HG02938 (cell line): ENCODE measurements around the gene ARAF.
A peak's percentile ranks its signal among the peaks of the same experiment; 100 is the strongest.
"Not testable (repeated sequence)": the region's sequence is repeated elsewhere in the genome, so short reads cannot be mapped to it uniquely, and the experiment has no call there.

Source experiments
- ATAC-seq: cut with Tn5 transposase; IDR thresholded peaks from one replicate; pipeline ENCODE4 v1.9.1; 2021; ENCODE audit warnings: mild to moderate bottlenecking, moderate library complexity; ENCODE audit not compliant: unreplicated experiment

The ARAF gene

GRCh38 chrX:47560934-47561658 lies at the start of gene ARAF:
Gene ARAF, plus strand, starts transcription at chrX:47561205. Its CDS starts 1,763 bp downstream, at chrX:47562968.
- peak; percentile 89 for ATAC-seq

DNA sequence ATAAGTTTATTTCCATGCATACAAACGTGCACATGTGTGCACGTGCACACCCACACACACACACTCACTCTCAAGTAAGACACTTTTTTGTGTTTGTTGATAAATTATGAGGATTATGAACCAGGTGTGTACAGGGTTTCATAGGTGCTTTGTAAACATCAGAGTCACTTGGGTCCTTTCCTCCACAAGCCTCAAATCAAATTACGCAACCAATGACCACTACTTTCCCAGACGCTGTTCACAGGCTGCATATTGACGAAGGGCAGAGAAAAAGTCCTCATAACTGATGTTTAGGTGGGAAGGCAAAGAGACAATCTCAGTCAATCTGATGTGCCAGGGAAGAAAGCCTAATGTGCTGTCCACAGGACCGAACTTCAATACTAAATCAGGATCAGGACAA lies 48.6 kb upstream of the ARAF start:
- ATAC-seq, result not testable (repeated sequence)

- ATAC-seq, result peak; percentile 51
Observed at GRCh38 chrX:47513034-47513965, 47.7 kb upstream of the ARAF start.

DNA sequence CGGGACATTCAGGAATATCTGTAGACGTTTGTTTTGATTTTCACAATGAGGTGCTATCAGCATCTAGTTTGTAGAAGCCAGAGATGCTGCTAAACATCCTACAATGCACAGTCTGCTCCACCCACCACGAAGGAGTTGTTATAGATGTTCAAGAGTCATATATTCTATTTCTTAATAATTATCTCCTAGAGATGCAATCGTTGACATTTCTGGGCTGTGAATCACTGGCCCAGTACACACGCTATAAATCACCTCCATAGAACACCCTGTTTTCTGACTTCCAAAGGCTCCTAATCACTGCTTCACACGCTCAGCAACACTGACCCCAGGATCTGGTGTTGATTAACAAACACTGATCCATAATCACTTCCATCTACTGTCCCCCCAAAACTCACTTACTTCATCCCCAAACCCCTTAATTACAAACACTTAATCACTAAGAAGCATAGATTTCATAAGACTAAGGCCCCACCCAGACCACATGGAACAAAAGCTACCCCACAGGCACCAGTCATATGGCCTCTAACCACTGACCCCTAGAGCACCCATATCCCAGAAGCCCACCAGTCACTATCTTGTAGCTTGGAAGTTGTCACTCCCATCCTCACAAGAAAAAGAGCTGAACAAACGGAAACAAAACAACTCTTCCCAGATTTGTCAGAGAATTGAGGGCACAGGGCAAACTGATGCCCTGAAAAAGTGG lies 46.3 kb upstream of the ARAF start:
- ATAC-seq, result no peak

DNA sequence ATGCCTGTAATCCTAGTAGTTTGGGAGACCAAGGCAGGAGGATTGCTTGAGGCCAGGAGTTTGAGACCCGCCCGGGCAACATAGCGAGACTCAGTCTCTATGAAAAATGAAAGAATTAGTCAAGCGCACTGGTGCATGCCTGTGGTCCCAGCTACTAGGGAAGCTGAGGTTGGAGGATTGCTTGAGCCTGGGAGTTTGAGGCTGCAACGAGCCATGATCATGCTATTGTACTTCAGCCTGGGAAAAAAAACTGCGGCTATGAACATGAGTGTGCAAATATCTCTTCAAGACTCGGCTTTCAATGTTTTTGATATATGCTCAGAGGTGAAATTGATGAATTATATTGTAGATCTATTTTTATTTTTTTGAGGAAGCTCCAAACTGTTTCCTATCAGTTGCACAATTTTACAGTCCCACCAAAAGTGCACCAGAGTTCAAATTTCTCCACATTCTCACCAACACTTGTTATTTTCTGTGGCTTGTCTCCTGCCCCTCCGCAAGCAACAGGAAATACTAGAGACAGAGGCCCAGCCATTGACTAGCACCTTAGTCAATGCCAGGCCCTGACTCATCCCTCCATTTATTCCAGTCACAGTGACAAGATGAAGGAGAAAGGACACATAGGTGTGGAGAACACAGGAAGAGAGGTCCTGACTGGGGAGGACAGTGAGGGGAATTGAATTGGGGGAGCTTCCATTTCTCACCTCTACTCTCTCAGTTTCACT lies 44.9 kb upstream of the ARAF start:
- ATAC-seq, result no peak

DNA sequence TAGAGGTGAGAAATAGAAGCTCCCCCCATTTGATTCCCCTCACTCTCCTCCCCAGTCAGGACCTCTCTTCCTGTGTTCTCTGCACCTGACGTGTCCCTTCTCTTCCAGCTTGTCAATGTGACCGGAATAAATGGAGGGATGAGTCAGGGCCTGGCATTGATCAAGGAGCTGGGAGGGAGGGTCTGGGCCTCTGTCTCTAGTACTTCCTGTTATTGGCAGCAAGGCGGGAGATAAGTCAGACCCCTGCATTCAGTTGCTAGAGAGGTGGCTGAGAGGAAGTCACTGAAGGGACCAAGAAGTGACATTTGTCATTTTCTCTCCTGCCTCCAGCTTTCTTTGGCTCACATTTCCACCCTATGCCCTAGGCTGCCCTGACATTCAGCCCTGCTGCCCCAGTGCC lies 42.9 kb upstream of the ARAF start:
- no peak for ATAC-seq

- peak; percentile 56 for ATAC-seq
Observed at GRCh38 chrX:47523297-47523696, 37.7 kb upstream of the ARAF start.

DNA sequence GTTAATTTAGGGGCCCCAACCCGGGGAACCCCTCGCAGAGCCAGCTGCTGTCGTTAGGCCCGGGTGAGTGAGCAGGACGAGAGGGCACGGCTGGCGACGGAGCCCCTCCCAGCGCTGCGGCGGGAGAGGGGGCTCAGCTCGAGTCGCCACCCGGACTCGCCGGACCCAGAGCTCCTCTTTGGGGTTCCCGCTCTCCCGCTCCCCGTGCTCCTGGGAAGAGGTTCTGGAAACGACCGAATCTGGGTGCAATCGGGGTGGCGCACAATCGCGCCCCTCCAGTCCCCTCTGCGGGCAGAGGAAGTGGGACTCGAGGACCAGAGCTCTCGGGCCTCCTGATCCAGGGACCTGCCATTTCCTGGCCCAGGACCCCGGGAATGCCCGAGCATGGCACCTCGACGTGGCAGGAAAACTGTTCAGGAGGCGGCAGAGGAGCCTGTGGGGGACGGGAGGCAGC lies 37.3 kb upstream of the ARAF start:
- no peak for ATAC-seq

DNA sequence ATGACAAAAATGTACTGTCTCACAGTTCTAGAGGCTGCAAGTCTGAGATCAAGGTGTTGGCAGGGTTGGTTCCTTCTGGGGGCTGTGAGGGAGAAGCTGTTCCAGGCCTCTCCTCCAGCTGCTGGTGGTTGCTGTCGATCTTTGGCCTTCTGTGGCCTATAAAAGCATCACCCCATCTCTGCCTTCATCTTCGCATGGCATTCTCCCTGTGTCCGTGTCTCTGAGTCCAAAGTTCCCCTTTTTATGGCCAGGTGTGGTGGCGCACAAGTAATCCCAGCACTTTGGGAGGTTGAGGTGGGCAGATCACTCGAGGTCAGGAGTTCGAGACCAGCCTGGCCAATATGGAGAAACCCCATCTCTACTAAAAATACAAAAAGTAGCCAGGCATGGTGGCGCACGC lies 31.5 kb upstream of the ARAF start:
- no peak for ATAC-seq

DNA sequence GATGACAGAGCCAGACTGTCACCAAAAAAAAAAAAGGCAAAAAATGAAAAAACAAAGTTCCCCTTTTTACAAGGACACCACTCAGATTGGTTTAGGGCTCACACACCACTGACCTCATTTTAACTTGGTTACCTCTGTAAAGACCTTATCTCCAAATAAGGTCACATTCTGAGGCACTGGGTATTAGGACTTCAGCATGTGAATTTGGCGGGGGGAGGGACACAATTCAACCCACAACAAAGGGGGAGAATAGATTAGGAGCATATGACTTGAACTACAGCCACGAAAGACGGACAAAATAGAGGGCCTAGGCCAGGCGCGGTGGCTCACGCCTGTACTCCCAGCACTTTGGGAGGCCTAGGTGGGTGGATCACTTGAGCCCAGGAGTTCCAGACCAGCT lies 31.0 kb upstream of the ARAF start:
- no peak for ATAC-seq

GRCh38 chrX:47539860-47540259 lies 21.1 kb upstream of the ARAF start:
- ATAC-seq, result no peak

DNA sequence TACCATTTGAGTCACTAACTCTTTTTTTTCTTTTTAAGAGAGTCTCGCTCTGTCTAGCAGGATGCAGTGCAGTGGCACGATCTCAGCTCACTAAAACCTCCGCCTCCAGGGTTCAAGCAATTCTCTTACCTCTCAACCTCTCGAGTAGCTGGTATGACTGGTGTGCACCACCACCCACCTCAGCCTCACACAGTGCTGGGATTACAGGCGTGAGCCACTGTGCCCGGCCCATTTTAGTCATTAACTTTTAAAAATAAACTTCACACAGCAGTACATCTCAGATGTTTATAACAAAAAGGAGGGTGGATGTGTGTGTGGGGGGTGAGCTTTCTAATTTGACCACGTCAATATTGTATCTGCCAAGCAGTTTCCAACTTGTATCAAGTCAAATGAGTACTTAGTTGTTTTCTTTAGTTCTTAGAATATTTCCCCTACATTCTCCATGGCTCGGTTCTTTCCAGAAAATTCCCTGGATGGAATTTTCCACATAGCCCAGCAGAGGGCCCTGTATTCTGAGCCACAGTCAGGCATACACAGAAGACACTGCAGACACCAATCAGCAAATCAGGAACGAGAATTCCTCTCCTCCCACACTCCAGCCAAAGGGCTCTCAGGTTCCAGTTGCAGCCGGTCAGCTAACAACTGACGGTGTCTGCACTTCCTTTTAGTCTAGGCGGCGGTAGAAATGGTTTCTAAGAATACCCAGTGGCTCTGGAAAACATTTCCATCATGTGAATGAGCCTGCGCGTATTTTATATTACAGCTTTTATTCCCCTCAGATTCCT lies 20.1 kb upstream of the ARAF start:
- ATAC-seq, result no peak

GRCh38 chrX:47543496-47543895 lies 17.5 kb upstream of the ARAF start:
- ATAC-seq, result no peak

- ATAC-seq, result peak; percentile 82
Observed at GRCh38 chrX:47556045-47556623, 4.9 kb upstream of the ARAF start.

- ATAC-seq, result no peak
Observed at GRCh38 chrX:47558436-47558835, 2.6 kb upstream of the ARAF start.

GRCh38 chrX:47560179-47560933 lies 649 bp upstream of the ARAF start:
- no peak for ATAC-seq

DNA sequence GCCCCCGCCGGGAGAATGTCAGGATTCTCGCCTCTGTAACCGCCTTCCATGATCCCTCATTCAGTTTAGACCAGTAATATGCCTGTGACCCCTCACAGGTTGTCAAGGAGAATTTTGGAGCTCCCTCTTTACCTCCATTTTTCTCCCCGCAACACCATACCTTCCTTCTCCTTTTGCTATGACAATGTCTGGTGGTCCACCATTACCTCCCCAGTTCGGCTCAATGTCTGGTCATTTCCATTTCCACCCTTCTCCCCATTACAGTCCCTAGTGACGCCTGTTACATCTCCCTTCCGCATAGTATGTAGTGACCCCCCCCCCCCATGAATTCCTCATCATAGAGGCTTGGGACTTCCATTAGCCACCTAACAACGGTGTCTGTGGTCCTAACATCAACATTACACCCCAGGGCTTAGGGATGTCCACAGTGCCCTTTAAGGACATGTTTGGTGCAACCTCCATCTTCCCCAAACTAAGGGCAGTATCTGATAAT lies 700 bp downstream of the ARAF start:
- ATAC-seq, result no peak

DNA sequence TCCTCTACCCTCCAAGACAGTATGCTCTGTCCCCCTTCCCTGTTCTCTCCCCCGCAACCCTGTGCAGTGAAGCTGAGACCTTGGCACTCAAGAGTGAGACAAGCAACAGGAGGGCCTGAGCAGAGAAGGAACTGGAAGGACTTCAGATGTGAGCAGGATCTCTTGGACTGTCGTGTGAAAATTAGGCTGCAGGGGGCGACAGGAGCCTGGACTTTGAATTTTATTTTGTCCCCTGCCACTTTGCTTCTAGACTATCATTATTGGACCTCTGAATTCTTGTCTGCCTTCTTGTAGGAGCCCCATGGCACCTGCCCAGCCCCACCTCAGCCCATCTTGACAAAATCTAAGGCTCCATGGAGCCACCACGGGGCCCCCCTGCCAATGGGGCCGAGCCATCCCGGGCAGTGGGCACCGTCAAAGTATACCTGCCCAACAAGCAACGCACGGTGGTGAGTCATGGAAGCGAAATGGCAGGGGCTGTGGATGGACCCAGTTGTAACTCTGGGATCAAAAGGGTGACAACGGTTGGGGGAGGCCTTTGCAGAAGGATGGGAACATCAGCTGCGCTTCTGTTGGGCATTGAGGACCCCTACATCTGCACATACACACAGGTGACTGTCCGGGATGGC lies 1.7 kb downstream of the ARAF start:
- no peak for ATAC-seq
